ENCODE data around the gene PRXL2B. TPM values are rescaled to one million over a fixed set of nuclear protein-coding genes. Genes with fewer than 3 reads are reported as not detected.

Gene PRXL2B
- total RNA-seq, 1 experiment from 2014 or later, result 12.6 TPM

- Mint-ChIP-seq H3K4me1 (ENCODE audit: insufficient read depth, unreplicated experiment) (no peaks in the 10 kb centered on the region), H3K27me3 (ENCODE audit: insufficient read depth, unreplicated experiment) (peaks cover 9% of the 10 kb centered on the region), H3K27ac (ENCODE audit: low read depth, unreplicated experiment) (no peak overlapping the region), H3K36me3 (ENCODE audit: insufficient read depth, unreplicated experiment) (no peaks in the 10 kb centered on the region), H3K9me3 (ENCODE audit: unreplicated experiment) (peaks cover 9% of the 10 kb centered on the region), H3K4me3 (ENCODE audit: unreplicated experiment) (no peak overlapping the region)
- intact Hi-C loops (cut with micrococcal nuclease), result no loop called here
- ChIA-PET CTCF (interaction anchor here (1.3 kb wide), 1 partner anchor 33 kb away, joined by 4 read pairs; no protein-coding TSS in a partner anchor), POLR2A (no interaction called here)
- DNase-seq (ENCODE audit: unreplicated experiment), result no peak
- TF ChIP-seq CTCF (IDR thresholded peaks at IDR 0.05; ENCODE audit: unreplicated experiment), result no peak
- BruUV-seq (replicated peaks), result no TSS peak
Observed at GRCh38 chr1:2630498-2631135, 44.0 kb downstream of the PRXL2B start.

- H3K9me3 Mint-ChIP-seq (ENCODE audit: unreplicated experiment), result peaks cover 9% of the 10 kb centered on the region
- DNase-seq (ENCODE audit: unreplicated experiment), result no peak
- no peak for TF ChIP-seq CTCF (IDR thresholded peaks at IDR 0.05; ENCODE audit: unreplicated experiment)
- BruUV-seq (replicated peaks), result no TSS peak
- H3K4me3 Mint-ChIP-seq (ENCODE audit: unreplicated experiment), result no peak overlapping the region
- POLR2A ChIA-PET, result no interaction called here
- H3K36me3 Mint-ChIP-seq (ENCODE audit: insufficient read depth, unreplicated experiment), result no peaks in the 10 kb centered on the region
- no peak overlapping the region for H3K27ac Mint-ChIP-seq (ENCODE audit: low read depth, unreplicated experiment)
- no peaks in the 10 kb centered on the region for H3K4me1 Mint-ChIP-seq (ENCODE audit: insufficient read depth, unreplicated experiment)
- H3K27me3 Mint-ChIP-seq (ENCODE audit: insufficient read depth, unreplicated experiment), result peaks cover 1% of the 10 kb centered on the region
- CTCF ChIA-PET, result no interaction called here
- intact Hi-C loops (cut with micrococcal nuclease), result no loop called here
Observed at GRCh38 chr1:2631136-2632050, 44.8 kb downstream of the PRXL2B start.

- Mint-ChIP-seq H3K4me1 (ENCODE audit: insufficient read depth, unreplicated experiment) (peaks cover 5% of the 10 kb centered on the region), H3K4me3 (ENCODE audit: unreplicated experiment) (no peak overlapping the region), H3K36me3 (ENCODE audit: insufficient read depth, unreplicated experiment) (peaks cover 4% of the 10 kb centered on the region), H3K27ac (ENCODE audit: low read depth, unreplicated experiment) (no peak overlapping the region), H3K9me3 (ENCODE audit: unreplicated experiment) (peaks cover 9% of the 10 kb centered on the region), H3K27me3 (ENCODE audit: insufficient read depth, unreplicated experiment) (no peaks in the 10 kb centered on the region)
- POLR2A ChIA-PET, result no interaction called here
- BruUV-seq (replicated peaks), result no TSS peak
- intact Hi-C loops (cut with micrococcal nuclease), result no loop called here
- DNase-seq (ENCODE audit: unreplicated experiment), result no peak
- no peak for TF ChIP-seq CTCF (IDR thresholded peaks at IDR 0.05; ENCODE audit: unreplicated experiment)
- CTCF ChIA-PET, result no interaction called here
Observed at GRCh38 chr1:2632051-2632430, 45.5 kb downstream of the PRXL2B start.

- POLR2A ChIA-PET, result no interaction called here
- Mint-ChIP-seq H3K27me3 (ENCODE audit: insufficient read depth, unreplicated experiment) (no peaks in the 10 kb centered on the region), H3K36me3 (ENCODE audit: insufficient read depth, unreplicated experiment) (peaks cover 5% of the 10 kb centered on the region), H3K27ac (ENCODE audit: low read depth, unreplicated experiment) (no peak within 1 kb of the TSS), H3K4me3 (ENCODE audit: unreplicated experiment) (no peak within 1 kb of the TSS), H3K9me3 (ENCODE audit: unreplicated experiment) (peaks cover 9% of the 10 kb centered on the region), H3K4me1 (ENCODE audit: insufficient read depth, unreplicated experiment) (peaks cover 5% of the 10 kb centered on the region)
- no peak for DNase-seq (ENCODE audit: unreplicated experiment)
- no TSS peak for BruUV-seq (replicated peaks)
- CTCF ChIA-PET, result no interaction called here
- TF ChIP-seq CTCF (IDR thresholded peaks at IDR 0.05; ENCODE audit: unreplicated experiment), result no peak
- intact Hi-C loops (cut with micrococcal nuclease), result no loop called here
Observed at GRCh38 chr1:2632561-2633361, 46.2 kb downstream of the PRXL2B start, which contains the start of gene MMEL1. TSS of gene MMEL1 (minus strand) at chr1:2633016. CDS start at chr1:2629484, 3,532 bp downstream.

All from MCF 10A (cell line).